M059J (cell line): ENCODE measurements around the gene DPYSL3. TPM values are rescaled to one million over a fixed set of nuclear protein-coding genes. Genes with fewer than 3 reads are reported as not detected.

Experiments used
- DNase-seq: peaks from one replicate; pipeline ENCODE4 v3.0.0-alpha.2; 2012; ENCODE audit warnings: low read depth
- total RNA-seq: library from RNA; depleted of rRNA; stranded (reverse); fragments of >200 nt; shearing (Covaris generic); gene quantifications from 2 replicates; pipeline ENCODE4 v1.2.3, GENCODE V29; 2014

The DPYSL3 gene
- total RNA-seq, 1 experiment from 2014 or later: 88.2 TPM

- no peak for DNase-seq
These were observed 37.0 kb downstream of the DPYSL3 start for GRCh38 chr5:147472664-147473475.

GRCh38 chr5:147467973-147468508, 41.8 kb downstream of the DPYSL3 start:
- no peak for DNase-seq

GRCh38 chr5:147466360-147466980, 43.4 kb downstream of the DPYSL3 start:
- no peak for DNase-seq

GRCh38 chr5:147465747-147466146, 44.1 kb downstream of the DPYSL3 start:
- DNase-seq: no peak

- DNase-seq: peak; percentile 46
These were observed 45.7 kb downstream of the DPYSL3 start for GRCh38 chr5:147464211-147464610.

GRCh38 chr5:147461915-147462314, 48.0 kb downstream of the DPYSL3 start:
- DNase-seq: peak; percentile 75

GRCh38 chr5:147460380-147460779, 49.5 kb downstream of the DPYSL3 start:
- no peak for DNase-seq

GRCh38 chr5:147458581-147458980, 51.3 kb downstream of the DPYSL3 start:
- no peak for DNase-seq

- DNase-seq: no peak
These were observed 53.9 kb downstream of the DPYSL3 start for GRCh38 chr5:147455822-147456450.

- DNase-seq: peak; percentile 63
These were observed 54.7 kb downstream of the DPYSL3 start for GRCh38 chr5:147454996-147455677.

- peak; percentile 86 for DNase-seq
These were observed 55.7 kb downstream of the DPYSL3 start for GRCh38 chr5:147453875-147454814.

GRCh38 chr5:147452165-147452811, 57.6 kb downstream of the DPYSL3 start:
- no peak for DNase-seq

- DNase-seq: no peak
These were observed 58.7 kb downstream of the DPYSL3 start for GRCh38 chr5:147451193-147451592.

- DNase-seq: no peak
These were observed 59.3 kb downstream of the DPYSL3 start for GRCh38 chr5:147450606-147451005.

- no peak for DNase-seq
These were observed 61.1 kb downstream of the DPYSL3 start for GRCh38 chr5:147448766-147449165.

GRCh38 chr5:147446523-147446922, 63.3 kb downstream of the DPYSL3 start:
- no peak for DNase-seq

- DNase-seq: no peak
These were observed 64.0 kb downstream of the DPYSL3 start for GRCh38 chr5:147445917-147446316.

GRCh38 chr5:147445090-147445489, 64.8 kb downstream of the DPYSL3 start:
- DNase-seq: no peak

- DNase-seq: no peak
These were observed 67.6 kb downstream of the DPYSL3 start for GRCh38 chr5:147442224-147442623.

GRCh38 chr5:147441191-147441695, 68.6 kb downstream of the DPYSL3 start:
- no peak for DNase-seq
